OCI-LY3 (cell line): ENCODE results near the gene STX2.

Source experiments
- H2AFZ ChIP-seq: fragments of 200-600, 300-600 bp; shearing (Covaris generic); 2 replicates; pipeline ENCODE4 v1.6.0; 2014; ENCODE audit warnings: antibody characterized with exemption, low read depth, low read length
- H3K27ac ChIP-seq: fragments of 200-600, 300-600 bp; sonication (generic); 2 replicates; pipeline ENCODE4 v1.5.1; 2014; ENCODE audit warnings: mild to moderate bottlenecking, low read length, moderate library complexity, mixed read lengths
- H3K27me3 ChIP-seq: fragments of 200-600, 300-600 bp; sonication (generic); 2 replicates; pipeline ENCODE4 v1.6.1; 2014; ENCODE audit warnings: low read depth, low read length, mixed read lengths
- H3K36me3 ChIP-seq: fragments of 200-600, 300-600 bp; sonication (generic); replicated peaks from 2 replicates; pipeline ENCODE3; 2014; ENCODE audit warnings: low read depth, low read length, mixed read lengths
- H3K4me1 ChIP-seq: fragments of 300-600, 200-600 bp; sonication (generic); 2 replicates; pipeline ENCODE4 v1.6.1; 2014; ENCODE audit warnings: low read length, mixed read lengths
- H3K4me2 ChIP-seq: fragments of 200-600, 300-600 bp; sonication (generic); 2 replicates; pipeline ENCODE4 v1.6.1; 2014; ENCODE audit warnings: low read length, mixed read lengths
- H3K4me3 ChIP-seq: fragments of 300-600, 200-600 bp; sonication (generic); 2 replicates; pipeline ENCODE4 v1.5.1; 2014; ENCODE audit warnings: antibody characterized with exemption, mild to moderate bottlenecking, low read length, moderate library complexity
- H3K79me2 ChIP-seq: fragments of 300-600, 200-600 bp; shearing (Covaris generic); 2 replicates; pipeline ENCODE4 v1.6.1; 2014; ENCODE audit warnings: mild to moderate bottlenecking, low read length, mixed read lengths
- H3K9ac ChIP-seq: fragments of 300-600, 200-600 bp; shearing (Covaris generic); 2 replicates; pipeline ENCODE4 v1.6.0; 2014; ENCODE audit warnings: mild to moderate bottlenecking, low read length, moderate library complexity
- H3K9me3 ChIP-seq: fragments of 200-600, 300-600 bp; shearing (Covaris generic); 2 replicates; pipeline ENCODE4 v1.6.1; 2014; ENCODE audit warnings: low read length, mixed read lengths; ENCODE audit not compliant: insufficient read depth
- H4K20me1 ChIP-seq: fragments of 200-600, 300-600 bp; sonication (generic); 2 replicates; pipeline ENCODE4 v1.6.1; 2016; ENCODE audit warnings: low read length, mixed read lengths; ENCODE audit not compliant: insufficient read depth
- CTCF ChIP-seq: fragments of 200-600, 300-600 bp; sonication (generic); IDR thresholded peaks from 2 replicates; pipeline ENCODE4 v1.5.1; 2014; ENCODE audit warnings: antibody characterized with exemption, low read length, low read depth
- EZH2phosphoT487 ChIP-seq: fragments of 200-600 bp; shearing (Covaris generic); IDR thresholded peaks from 2 replicates; pipeline ENCODE4 v1.6.1; 2018; ENCODE audit warnings: antibody characterized with exemption, mixed run types, low read depth

STX2 gene

GRCh38 chr12:130818635-130819576, 20.1 kb downstream of the STX2 start:
- H2AFZ ChIP-seq: no peak overlapping the region
- no peaks in the 10 kb centered on the region for H3K79me2 ChIP-seq
- no peaks in the 10 kb centered on the region for H3K4me1 ChIP-seq
- no peak for TF ChIP-seq EZH2phosphoT487
- TF ChIP-seq CTCF: peak; percentile 44
- peak overlapping the region; percentile 42; the same call in 1 of the 2 replicates for H3K4me3 ChIP-seq
- peak overlapping the region; percentile 24 for H3K4me2 ChIP-seq
- peaks cover 4% of the 10 kb centered on the region for H3K36me3 ChIP-seq
- H4K20me1 ChIP-seq: no peaks in the 10 kb centered on the region
- no peaks in the 10 kb centered on the region for H3K27me3 ChIP-seq
- H3K9me3 ChIP-seq: no peaks in the 10 kb centered on the region
- no peak overlapping the region for H3K27ac ChIP-seq
- H3K9ac ChIP-seq: no peak overlapping the region

- no peaks in the 10 kb centered on the region for H4K20me1 ChIP-seq
- no peak overlapping the region for H2AFZ ChIP-seq
- no peaks in the 10 kb centered on the region for H3K9me3 ChIP-seq
- H3K4me2 ChIP-seq: no peak overlapping the region
- H3K4me1 ChIP-seq: no peaks in the 10 kb centered on the region
- H3K36me3 ChIP-seq: peaks cover 4% of the 10 kb centered on the region
- H3K4me3 ChIP-seq: no peak overlapping the region
- H3K27me3 ChIP-seq: no peaks in the 10 kb centered on the region
- TF ChIP-seq CTCF: no peak
- TF ChIP-seq EZH2phosphoT487: no peak
- H3K79me2 ChIP-seq: no peaks in the 10 kb centered on the region
- H3K9ac ChIP-seq: no peak overlapping the region
- no peak overlapping the region for H3K27ac ChIP-seq
Observed at GRCh38 chr12:130818272-130818634, 20.8 kb downstream of the STX2 start.

- H3K79me2 ChIP-seq: no peaks in the 10 kb centered on the region
- H3K27me3 ChIP-seq: no peaks in the 10 kb centered on the region
- no peak for TF ChIP-seq CTCF
- TF ChIP-seq EZH2phosphoT487: no peak
- H3K4me3 ChIP-seq: no peak overlapping the region
- no peaks in the 10 kb centered on the region for H3K9me3 ChIP-seq
- H3K4me1 ChIP-seq: no peaks in the 10 kb centered on the region
- H3K36me3 ChIP-seq: peaks cover 4% of the 10 kb centered on the region
- H3K4me2 ChIP-seq: no peak overlapping the region
- H4K20me1 ChIP-seq: no peaks in the 10 kb centered on the region
- no peak overlapping the region for H3K27ac ChIP-seq
- H3K9ac ChIP-seq: no peak overlapping the region
- no peak overlapping the region for H2AFZ ChIP-seq
Observed at GRCh38 chr12:130817804-130818203, 21.2 kb downstream of the STX2 start.

- no peak overlapping the region for H3K4me2 ChIP-seq
- no peak overlapping the region for H3K9ac ChIP-seq
- H3K27ac ChIP-seq: no peak overlapping the region
- TF ChIP-seq CTCF (no peak), EZH2phosphoT487 (no peak)
- no peak overlapping the region for H2AFZ ChIP-seq
- no peaks in the 10 kb centered on the region for H3K27me3 ChIP-seq
- no peaks in the 10 kb centered on the region for H3K4me1 ChIP-seq
- H3K36me3 ChIP-seq: peaks cover 2% of the 10 kb centered on the region
- no peaks in the 10 kb centered on the region for H4K20me1 ChIP-seq
- no peak overlapping the region for H3K4me3 ChIP-seq
- no peaks in the 10 kb centered on the region for H3K79me2 ChIP-seq
- no peaks in the 10 kb centered on the region for H3K9me3 ChIP-seq
Observed at GRCh38 chr12:130816097-130816496, 23.0 kb downstream of the STX2 start.
